ENCODE results near the gene KMT5B.

DNA sequence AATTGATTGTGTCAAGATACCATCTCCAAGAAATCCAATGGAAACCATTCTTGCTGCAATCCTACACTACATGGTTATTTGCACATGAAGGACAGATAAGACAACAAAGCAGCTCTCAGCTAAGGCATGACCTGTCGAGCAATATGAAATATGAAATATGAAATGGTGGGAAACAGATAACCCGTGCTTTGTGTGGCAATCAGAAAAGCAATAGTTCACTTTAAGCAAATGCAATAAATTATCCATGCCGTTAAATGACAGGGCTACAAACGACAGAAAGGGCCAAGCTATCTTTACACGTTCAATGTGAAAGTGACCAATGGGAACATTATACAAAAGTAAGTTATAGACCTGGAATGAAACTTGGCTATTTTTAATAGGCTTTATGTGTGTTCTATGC, 35.2 kb downstream of the KMT5B start:
- TF ChIP-seq, protein P1, sequence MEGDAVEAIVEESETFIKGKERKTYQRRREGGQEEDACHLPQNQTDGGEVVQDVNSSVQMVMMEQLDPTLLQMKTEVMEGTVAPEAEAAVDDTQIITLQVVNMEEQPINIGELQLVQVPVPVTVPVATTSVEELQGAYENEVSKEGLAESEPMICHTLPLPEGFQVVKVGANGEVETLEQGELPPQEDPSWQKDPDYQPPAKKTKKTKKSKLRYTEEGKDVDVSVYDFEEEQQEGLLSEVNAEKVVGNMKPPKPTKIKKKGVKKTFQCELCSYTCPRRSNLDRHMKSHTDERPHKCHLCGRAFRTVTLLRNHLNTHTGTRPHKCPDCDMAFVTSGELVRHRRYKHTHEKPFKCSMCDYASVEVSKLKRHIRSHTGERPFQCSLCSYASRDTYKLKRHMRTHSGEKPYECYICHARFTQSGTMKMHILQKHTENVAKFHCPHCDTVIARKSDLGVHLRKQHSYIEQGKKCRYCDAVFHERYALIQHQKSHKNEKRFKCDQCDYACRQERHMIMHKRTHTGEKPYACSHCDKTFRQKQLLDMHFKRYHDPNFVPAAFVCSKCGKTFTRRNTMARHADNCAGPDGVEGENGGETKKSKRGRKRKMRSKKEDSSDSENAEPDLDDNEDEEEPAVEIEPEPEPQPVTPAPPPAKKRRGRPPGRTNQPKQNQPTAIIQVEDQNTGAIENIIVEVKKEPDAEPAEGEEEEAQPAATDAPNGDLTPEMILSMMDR (conservative IDR thresholded peaks at IDR 0.05; ENCODE audit: low read length), result no peak
- no peak for TF ChIP-seq EZH2phosphoT487 (IDR thresholded peaks at IDR 0.05; ENCODE audit: borderline replicate concordance)
